ENCODE results near the gene ALG3. TPM values are rescaled to one million over a fixed set of nuclear protein-coding genes. Genes with fewer than 3 reads are reported as not detected.

The ALG3 gene
- total RNA-seq, 1 experiment from 2014 or later = 57.3 TPM

DNA sequence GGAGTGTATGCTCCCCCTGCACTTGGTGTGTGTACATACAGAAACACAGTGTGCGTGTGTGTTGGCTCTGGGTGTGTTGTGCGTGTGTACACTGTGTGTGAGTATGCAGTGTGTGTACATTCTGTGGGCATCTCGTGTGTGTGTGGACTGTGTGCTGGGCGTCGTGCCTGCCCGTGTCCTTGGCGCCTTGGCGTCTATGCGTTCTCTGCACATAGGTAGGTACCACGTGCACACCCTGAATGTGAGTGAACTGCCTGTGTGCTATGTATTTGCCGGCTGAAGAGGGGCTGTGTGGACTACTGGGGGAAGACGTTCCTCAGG is 26.6 kb upstream of the ALG3 start (continued):
- TF ChIP-seq, protein P1, sequence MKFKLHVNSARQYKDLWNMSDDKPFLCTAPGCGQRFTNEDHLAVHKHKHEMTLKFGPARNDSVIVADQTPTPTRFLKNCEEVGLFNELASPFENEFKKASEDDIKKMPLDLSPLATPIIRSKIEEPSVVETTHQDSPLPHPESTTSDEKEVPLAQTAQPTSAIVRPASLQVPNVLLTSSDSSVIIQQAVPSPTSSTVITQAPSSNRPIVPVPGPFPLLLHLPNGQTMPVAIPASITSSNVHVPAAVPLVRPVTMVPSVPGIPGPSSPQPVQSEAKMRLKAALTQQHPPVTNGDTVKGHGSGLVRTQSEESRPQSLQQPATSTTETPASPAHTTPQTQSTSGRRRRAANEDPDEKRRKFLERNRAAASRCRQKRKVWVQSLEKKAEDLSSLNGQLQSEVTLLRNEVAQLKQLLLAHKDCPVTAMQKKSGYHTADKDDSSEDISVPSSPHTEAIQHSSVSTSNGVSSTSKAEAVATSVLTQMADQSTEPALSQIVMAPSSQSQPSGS (CRISPR knock-in tag; IDR thresholded peaks at IDR 0.05; ENCODE audit: borderline replicate concordance, low read depth) = no peak
- no peak for TF ChIP-seq NFE2L1 (CRISPR knock-in tag; IDR thresholded peaks at IDR 0.05)
- TF ChIP-seq, protein P2, sequence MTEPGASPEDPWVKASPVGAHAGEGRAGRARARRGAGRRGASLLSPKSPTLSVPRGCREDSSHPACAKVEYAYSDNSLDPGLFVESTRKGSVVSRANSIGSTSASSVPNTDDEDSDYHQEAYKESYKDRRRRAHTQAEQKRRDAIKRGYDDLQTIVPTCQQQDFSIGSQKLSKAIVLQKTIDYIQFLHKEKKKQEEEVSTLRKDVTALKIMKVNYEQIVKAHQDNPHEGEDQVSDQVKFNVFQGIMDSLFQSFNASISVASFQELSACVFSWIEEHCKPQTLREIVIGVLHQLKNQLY (CRISPR knock-in tag; IDR thresholded peaks at IDR 0.05) = no peak
- TF ChIP-seq FOXP1 (CRISPR knock-in tag; IDR thresholded peaks at IDR 0.05; ENCODE audit: borderline replicate concordance) = no peak

DNA sequence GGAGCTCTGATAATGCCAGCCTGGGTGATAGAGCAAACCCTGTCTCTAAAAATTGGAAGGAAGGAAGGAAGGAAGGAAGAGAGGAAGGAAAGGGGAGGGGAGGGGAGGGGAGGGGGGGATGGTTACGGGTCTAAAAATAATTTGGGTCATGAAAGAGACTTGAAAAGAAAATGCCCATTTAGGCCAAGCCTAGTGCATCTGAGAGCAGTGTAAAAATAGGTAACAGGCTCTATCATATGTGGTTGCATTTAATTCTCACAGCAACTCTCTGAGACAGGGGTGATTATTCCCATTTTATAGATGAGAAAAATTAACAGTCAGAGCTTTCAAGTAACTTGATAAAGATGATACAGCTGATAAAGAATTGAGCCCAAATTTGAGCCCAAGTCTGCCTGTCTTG is 23.5 kb upstream of the ALG3 start:
- Mint-ChIP-seq H3K4me3 (no peak overlapping the region), H3K9me3 (peaks cover 3% of the 10 kb centered on the region), H3K27ac (no peak overlapping the region), H3K36me3 (no peaks in the 10 kb centered on the region), H3K4me1 (peaks cover 5% of the 10 kb centered on the region), H3K27me3 (ENCODE audit: low read depth) (peaks cover 47% of the 10 kb centered on the region)
- POLR2A ChIA-PET = no interaction called here
- ATAC-seq (no peak), DNase-seq (ENCODE audit: low spot score) (no peak)
- TF ChIP-seq, protein P3, sequence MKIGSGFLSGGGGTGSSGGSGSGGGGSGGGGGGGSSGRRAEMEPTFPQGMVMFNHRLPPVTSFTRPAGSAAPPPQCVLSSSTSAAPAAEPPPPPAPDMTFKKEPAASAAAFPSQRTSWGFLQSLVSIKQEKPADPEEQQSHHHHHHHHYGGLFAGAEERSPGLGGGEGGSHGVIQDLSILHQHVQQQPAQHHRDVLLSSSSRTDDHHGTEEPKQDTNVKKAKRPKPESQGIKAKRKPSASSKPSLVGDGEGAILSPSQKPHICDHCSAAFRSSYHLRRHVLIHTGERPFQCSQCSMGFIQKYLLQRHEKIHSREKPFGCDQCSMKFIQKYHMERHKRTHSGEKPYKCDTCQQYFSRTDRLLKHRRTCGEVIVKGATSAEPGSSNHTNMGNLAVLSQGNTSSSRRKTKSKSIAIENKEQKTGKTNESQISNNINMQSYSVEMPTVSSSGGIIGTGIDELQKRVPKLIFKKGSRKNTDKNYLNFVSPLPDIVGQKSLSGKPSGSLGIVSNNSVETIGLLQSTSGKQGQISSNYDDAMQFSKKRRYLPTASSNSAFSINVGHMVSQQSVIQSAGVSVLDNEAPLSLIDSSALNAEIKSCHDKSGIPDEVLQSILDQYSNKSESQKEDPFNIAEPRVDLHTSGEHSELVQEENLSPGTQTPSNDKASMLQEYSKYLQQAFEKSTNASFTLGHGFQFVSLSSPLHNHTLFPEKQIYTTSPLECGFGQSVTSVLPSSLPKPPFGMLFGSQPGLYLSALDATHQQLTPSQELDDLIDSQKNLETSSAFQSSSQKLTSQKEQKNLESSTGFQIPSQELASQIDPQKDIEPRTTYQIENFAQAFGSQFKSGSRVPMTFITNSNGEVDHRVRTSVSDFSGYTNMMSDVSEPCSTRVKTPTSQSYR (CRISPR knock-in tag; IDR thresholded peaks at IDR 0.05) = no peak
- no peak for TF ChIP-seq ZNF416 (CRISPR knock-in tag; IDR thresholded peaks at IDR 0.05)
- TF ChIP-seq, protein P4, sequence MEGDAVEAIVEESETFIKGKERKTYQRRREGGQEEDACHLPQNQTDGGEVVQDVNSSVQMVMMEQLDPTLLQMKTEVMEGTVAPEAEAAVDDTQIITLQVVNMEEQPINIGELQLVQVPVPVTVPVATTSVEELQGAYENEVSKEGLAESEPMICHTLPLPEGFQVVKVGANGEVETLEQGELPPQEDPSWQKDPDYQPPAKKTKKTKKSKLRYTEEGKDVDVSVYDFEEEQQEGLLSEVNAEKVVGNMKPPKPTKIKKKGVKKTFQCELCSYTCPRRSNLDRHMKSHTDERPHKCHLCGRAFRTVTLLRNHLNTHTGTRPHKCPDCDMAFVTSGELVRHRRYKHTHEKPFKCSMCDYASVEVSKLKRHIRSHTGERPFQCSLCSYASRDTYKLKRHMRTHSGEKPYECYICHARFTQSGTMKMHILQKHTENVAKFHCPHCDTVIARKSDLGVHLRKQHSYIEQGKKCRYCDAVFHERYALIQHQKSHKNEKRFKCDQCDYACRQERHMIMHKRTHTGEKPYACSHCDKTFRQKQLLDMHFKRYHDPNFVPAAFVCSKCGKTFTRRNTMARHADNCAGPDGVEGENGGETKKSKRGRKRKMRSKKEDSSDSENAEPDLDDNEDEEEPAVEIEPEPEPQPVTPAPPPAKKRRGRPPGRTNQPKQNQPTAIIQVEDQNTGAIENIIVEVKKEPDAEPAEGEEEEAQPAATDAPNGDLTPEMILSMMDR (IDR thresholded peaks at IDR 0.05) = no peak
- no peak for TF ChIP-seq EMX1 (CRISPR knock-in tag; IDR thresholded peaks at IDR 0.05)
- no peak for TF ChIP-seq FOXP1 (CRISPR knock-in tag; IDR thresholded peaks at IDR 0.05; ENCODE audit: borderline replicate concordance)
- TF ChIP-seq SP1 (CRISPR knock-in tag; conservative IDR thresholded peaks at IDR 0.05) = no peak
- TF ChIP-seq CREM (CRISPR knock-in tag; IDR thresholded peaks at IDR 0.05) = no peak
- TF ChIP-seq, protein P5, sequence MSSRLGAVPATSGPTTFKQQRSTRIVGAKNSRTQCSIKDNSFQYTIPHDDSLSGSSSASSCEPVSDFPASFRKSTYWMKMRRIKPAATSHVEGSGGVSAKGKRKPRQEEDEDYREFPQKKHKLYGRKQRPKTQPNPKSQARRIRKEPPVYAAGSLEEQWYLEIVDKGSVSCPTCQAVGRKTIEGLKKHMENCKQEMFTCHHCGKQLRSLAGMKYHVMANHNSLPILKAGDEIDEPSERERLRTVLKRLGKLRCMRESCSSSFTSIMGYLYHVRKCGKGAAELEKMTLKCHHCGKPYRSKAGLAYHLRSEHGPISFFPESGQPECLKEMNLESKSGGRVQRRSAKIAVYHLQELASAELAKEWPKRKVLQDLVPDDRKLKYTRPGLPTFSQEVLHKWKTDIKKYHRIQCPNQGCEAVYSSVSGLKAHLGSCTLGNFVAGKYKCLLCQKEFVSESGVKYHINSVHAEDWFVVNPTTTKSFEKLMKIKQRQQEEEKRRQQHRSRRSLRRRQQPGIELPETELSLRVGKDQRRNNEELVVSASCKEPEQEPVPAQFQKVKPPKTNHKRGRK (CRISPR knock-in tag; IDR thresholded peaks at IDR 0.05; ENCODE audit: borderline replicate concordance) = no peak
- TF ChIP-seq FOXJ3 (CRISPR knock-in tag; IDR thresholded peaks at IDR 0.05; ENCODE audit: borderline replicate concordance) = no peak
- no peak for TF ChIP-seq NR1H2 (CRISPR knock-in tag; IDR thresholded peaks at IDR 0.05)
- TF ChIP-seq TCF7 (CRISPR knock-in tag; IDR thresholded peaks at IDR 0.05; ENCODE audit: low read depth) = no peak
- TF ChIP-seq NFE2L1 (CRISPR knock-in tag; IDR thresholded peaks at IDR 0.05) = no peak
- TF ChIP-seq SMAD3 (CRISPR knock-in tag; IDR thresholded peaks at IDR 0.05; ENCODE audit: borderline replicate concordance) = no peak
- TF ChIP-seq, protein P6, sequence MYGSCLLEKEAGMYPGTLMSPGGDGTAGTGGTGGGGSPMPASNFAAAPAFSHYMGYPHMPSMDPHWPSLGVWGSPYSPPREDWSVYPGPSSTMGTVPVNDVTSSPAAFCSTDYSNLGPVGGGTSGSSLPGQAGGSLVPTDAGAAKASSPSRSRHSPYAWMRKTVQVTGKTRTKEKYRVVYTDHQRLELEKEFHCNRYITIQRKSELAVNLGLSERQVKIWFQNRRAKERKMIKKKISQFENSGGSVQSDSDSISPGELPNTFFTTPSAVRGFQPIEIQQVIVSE (CRISPR knock-in tag; IDR thresholded peaks at IDR 0.05; ENCODE audit: borderline replicate concordance) = no peak
- TF ChIP-seq, protein P7, sequence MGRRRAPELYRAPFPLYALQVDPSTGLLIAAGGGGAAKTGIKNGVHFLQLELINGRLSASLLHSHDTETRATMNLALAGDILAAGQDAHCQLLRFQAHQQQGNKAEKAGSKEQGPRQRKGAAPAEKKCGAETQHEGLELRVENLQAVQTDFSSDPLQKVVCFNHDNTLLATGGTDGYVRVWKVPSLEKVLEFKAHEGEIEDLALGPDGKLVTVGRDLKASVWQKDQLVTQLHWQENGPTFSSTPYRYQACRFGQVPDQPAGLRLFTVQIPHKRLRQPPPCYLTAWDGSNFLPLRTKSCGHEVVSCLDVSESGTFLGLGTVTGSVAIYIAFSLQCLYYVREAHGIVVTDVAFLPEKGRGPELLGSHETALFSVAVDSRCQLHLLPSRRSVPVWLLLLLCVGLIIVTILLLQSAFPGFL (CRISPR knock-in tag; IDR thresholded peaks at IDR 0.05; ENCODE audit: borderline replicate concordance) = no peak
- TF ChIP-seq ZNF671 (CRISPR knock-in tag; IDR thresholded peaks at IDR 0.05) = no peak
- TF ChIP-seq FOXK1 (CRISPR knock-in tag; IDR thresholded peaks at IDR 0.05) = no peak
- no peak for TF ChIP-seq MYBL2 (CRISPR knock-in tag; IDR thresholded peaks at IDR 0.05)
- TF ChIP-seq, protein P8, sequence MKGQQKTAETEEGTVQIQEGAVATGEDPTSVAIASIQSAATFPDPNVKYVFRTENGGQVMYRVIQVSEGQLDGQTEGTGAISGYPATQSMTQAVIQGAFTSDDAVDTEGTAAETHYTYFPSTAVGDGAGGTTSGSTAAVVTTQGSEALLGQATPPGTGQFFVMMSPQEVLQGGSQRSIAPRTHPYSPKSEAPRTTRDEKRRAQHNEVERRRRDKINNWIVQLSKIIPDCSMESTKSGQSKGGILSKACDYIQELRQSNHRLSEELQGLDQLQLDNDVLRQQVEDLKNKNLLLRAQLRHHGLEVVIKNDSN (CRISPR knock-in tag; IDR thresholded peaks at IDR 0.05) = no peak
- TF ChIP-seq, protein P9, sequence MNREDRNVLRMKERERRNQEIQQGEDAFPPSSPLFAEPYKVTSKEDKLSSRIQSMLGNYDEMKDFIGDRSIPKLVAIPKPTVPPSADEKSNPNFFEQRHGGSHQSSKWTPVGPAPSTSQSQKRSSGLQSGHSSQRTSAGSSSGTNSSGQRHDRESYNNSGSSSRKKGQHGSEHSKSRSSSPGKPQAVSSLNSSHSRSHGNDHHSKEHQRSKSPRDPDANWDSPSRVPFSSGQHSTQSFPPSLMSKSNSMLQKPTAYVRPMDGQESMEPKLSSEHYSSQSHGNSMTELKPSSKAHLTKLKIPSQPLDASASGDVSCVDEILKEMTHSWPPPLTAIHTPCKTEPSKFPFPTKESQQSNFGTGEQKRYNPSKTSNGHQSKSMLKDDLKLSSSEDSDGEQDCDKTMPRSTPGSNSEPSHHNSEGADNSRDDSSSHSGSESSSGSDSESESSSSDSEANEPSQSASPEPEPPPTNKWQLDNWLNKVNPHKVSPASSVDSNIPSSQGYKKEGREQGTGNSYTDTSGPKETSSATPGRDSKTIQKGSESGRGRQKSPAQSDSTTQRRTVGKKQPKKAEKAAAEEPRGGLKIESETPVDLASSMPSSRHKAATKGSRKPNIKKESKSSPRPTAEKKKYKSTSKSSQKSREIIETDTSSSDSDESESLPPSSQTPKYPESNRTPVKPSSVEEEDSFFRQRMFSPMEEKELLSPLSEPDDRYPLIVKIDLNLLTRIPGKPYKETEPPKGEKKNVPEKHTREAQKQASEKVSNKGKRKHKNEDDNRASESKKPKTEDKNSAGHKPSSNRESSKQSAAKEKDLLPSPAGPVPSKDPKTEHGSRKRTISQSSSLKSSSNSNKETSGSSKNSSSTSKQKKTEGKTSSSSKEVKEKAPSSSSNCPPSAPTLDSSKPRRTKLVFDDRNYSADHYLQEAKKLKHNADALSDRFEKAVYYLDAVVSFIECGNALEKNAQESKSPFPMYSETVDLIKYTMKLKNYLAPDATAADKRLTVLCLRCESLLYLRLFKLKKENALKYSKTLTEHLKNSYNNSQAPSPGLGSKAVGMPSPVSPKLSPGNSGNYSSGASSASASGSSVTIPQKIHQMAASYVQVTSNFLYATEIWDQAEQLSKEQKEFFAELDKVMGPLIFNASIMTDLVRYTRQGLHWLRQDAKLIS (CRISPR knock-in tag; IDR thresholded peaks at IDR 0.05; ENCODE audit: borderline replicate concordance) = no peak
- CTCF ChIA-PET = interaction anchor here (1.1 kb wide), 1 partner anchor 13 kb away, joined by 3 read pairs; no protein-coding TSS in a partner anchor

All from WTC11 (cell line).